HepG2 (cell line): ENCODE data around the gene GANC. TPM values are rescaled to one million over a fixed set of nuclear protein-coding genes. Genes with fewer than 3 reads are reported as not detected.

Experiments
- FOXM1 ChIP-seq: sonication (generic); formaldehyde crosslinking; IDR thresholded peaks from 2 replicates; pipeline ENCODE4 v1.5.0; 2020; ENCODE audit warnings: missing genetic modification reagents
- FOXO1 ChIP-seq: sonication (generic); formaldehyde crosslinking; IDR thresholded peaks from 2 replicates; pipeline ENCODE4 v1.4.0; 2020; ENCODE audit warnings: missing genetic modification reagents
- KAT8 ChIP-seq: IDR thresholded peaks from 2 replicates; pipeline ENCODE4 v1.6.1; 2016; ENCODE audit warnings: missing genetic modification reagents, missing compliant biosample characterization
- SAP130 ChIP-seq: IDR thresholded peaks from 2 replicates; pipeline ENCODE4 v1.6.1; 2016; ENCODE audit warnings: low read depth
- ZMAT3 ChIP-seq: sonication (generic); formaldehyde crosslinking; conservative IDR thresholded peaks from 2 replicates; pipeline ENCODE4 v1.7.0; 2021; ENCODE audit warnings: missing genetic modification reagents
- ZNF326 ChIP-seq: sonication (generic); formaldehyde crosslinking; IDR thresholded peaks from 2 replicates; pipeline ENCODE4 v1.4.0; 2020; ENCODE audit warnings: missing genetic modification reagents, borderline replicate concordance
- polyA plus RNA-seq, 8 experiments: library from polyadenylated mRNA; depleted of rRNA in 3 of 8; stranded (reverse) in 7 of 8; unstranded in 1 of 8; fragments of >200 nt; fragmentation: Illumina TruSeq in 4 of 8; extraction: Trizol in 4 of 8; gene quantifications; 2 replicates each; pipeline versions ENCODE4 v1.2.1 to v1.2.3, GENCODE V29; 2011 to 2016; ENCODE audit warnings: low read depth in 4 of 8, missing spikeins in 1 of 8, mixed read lengths in 1 of 8; ENCODE audit not compliant: insufficient read depth in 1 of 8
- total RNA-seq, 5 experiments: library from RNA; depleted of rRNA; stranded (reverse); fragments of >200 nt; fragmentation: Illumina TruSeq; extraction: Trizol; gene quantifications; 2 replicates each; pipeline ENCODE4 v1.2.3, GENCODE V29; 2016; ENCODE audit warnings: low read depth in 1 of 5
- TF ChIP-seq, protein P1 (sequence below), 2 experiments: IDR thresholded peaks; 2 replicates each; pipeline ENCODE4 v1.6.1; 2011 to 2012; ENCODE audit warnings: low read length in 2 of 2, borderline replicate concordance in 1 of 2, low read depth in 1 of 2, mild to moderate bottlenecking in 1 of 2, moderate library complexity in 1 of 2
- TF ChIP-seq, protein P2 (sequence below): sonication (generic); formaldehyde crosslinking; IDR thresholded peaks from 2 replicates; pipeline ENCODE4 v1.4.0; 2020; ENCODE audit warnings: mild to moderate bottlenecking, missing genetic modification reagents
- TF ChIP-seq, protein P3 (sequence below): sonication (generic); formaldehyde crosslinking; IDR thresholded peaks from 2 replicates; pipeline ENCODE4 v1.4.0; 2020; ENCODE audit warnings: missing genetic modification reagents, borderline replicate concordance
- TF ChIP-seq, protein P4 (sequence below): fragments of 450-650 bp; IDR thresholded peaks from 2 replicates; pipeline ENCODE4 v1.6.1; 2017; ENCODE audit warnings: mild to moderate bottlenecking
- TF ChIP-seq, protein P5 (sequence below): sonication (generic); formaldehyde crosslinking; IDR thresholded peaks from 2 replicates; pipeline ENCODE4 v1.9.0; 2021; ENCODE audit warnings: missing genetic modification reagents, mild to moderate bottlenecking, borderline replicate concordance

The GANC gene
- total and polyA plus RNA-seq, 2 of the 13 experiments (the other 11 are each of a cell fraction or from before 2014, with no cell fraction given) = 17.0 to 21.0 TPM

DNA sequence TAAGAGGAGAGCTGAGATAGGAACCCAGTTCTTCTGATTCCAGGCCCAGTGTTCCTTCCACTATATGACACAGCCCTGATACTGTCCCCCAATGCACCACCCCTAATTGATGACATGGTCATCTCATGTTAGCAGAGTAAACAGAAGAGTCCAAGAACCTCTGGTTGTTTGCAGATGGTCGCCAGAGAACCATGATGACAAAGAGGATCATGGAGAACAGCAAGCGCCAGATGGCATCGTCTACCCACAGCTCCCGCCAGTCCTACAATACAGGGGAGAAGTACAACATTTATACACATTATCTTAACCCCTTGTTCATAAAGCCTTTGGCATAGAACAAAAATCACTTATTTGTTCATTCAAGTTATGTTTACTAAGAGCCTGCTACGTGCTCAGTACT is 46.4 kb upstream of the GANC start (continued):
- TF ChIP-seq, protein P1, sequence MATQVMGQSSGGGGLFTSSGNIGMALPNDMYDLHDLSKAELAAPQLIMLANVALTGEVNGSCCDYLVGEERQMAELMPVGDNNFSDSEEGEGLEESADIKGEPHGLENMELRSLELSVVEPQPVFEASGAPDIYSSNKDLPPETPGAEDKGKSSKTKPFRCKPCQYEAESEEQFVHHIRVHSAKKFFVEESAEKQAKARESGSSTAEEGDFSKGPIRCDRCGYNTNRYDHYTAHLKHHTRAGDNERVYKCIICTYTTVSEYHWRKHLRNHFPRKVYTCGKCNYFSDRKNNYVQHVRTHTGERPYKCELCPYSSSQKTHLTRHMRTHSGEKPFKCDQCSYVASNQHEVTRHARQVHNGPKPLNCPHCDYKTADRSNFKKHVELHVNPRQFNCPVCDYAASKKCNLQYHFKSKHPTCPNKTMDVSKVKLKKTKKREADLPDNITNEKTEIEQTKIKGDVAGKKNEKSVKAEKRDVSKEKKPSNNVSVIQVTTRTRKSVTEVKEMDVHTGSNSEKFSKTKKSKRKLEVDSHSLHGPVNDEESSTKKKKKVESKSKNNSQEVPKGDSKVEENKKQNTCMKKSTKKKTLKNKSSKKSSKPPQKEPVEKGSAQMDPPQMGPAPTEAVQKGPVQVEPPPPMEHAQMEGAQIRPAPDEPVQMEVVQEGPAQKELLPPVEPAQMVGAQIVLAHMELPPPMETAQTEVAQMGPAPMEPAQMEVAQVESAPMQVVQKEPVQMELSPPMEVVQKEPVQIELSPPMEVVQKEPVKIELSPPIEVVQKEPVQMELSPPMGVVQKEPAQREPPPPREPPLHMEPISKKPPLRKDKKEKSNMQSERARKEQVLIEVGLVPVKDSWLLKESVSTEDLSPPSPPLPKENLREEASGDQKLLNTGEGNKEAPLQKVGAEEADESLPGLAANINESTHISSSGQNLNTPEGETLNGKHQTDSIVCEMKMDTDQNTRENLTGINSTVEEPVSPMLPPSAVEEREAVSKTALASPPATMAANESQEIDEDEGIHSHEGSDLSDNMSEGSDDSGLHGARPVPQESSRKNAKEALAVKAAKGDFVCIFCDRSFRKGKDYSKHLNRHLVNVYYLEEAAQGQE (IDR thresholded peaks at IDR 0.05; ENCODE audit: borderline replicate concordance in 1 of 2, low read depth in 1 of 2, low read length in 2 of 2) = no peak
- TF ChIP-seq ZNF326 (CRISPR knock-in tag) (no peak), FOXM1 (no peak), FOXO1 (no peak; the same call in 1 of the 2 replicates), ZMAT3 (CRISPR knock-in tag) (no peak), KAT8 (CRISPR knock-in tag) (0 out of 2 replicates have a peak, but pooled peaks have one; percentile 13), SAP130 (CRISPR knock-in tag) (peak; percentile 57)
- TF ChIP-seq, protein P2, sequence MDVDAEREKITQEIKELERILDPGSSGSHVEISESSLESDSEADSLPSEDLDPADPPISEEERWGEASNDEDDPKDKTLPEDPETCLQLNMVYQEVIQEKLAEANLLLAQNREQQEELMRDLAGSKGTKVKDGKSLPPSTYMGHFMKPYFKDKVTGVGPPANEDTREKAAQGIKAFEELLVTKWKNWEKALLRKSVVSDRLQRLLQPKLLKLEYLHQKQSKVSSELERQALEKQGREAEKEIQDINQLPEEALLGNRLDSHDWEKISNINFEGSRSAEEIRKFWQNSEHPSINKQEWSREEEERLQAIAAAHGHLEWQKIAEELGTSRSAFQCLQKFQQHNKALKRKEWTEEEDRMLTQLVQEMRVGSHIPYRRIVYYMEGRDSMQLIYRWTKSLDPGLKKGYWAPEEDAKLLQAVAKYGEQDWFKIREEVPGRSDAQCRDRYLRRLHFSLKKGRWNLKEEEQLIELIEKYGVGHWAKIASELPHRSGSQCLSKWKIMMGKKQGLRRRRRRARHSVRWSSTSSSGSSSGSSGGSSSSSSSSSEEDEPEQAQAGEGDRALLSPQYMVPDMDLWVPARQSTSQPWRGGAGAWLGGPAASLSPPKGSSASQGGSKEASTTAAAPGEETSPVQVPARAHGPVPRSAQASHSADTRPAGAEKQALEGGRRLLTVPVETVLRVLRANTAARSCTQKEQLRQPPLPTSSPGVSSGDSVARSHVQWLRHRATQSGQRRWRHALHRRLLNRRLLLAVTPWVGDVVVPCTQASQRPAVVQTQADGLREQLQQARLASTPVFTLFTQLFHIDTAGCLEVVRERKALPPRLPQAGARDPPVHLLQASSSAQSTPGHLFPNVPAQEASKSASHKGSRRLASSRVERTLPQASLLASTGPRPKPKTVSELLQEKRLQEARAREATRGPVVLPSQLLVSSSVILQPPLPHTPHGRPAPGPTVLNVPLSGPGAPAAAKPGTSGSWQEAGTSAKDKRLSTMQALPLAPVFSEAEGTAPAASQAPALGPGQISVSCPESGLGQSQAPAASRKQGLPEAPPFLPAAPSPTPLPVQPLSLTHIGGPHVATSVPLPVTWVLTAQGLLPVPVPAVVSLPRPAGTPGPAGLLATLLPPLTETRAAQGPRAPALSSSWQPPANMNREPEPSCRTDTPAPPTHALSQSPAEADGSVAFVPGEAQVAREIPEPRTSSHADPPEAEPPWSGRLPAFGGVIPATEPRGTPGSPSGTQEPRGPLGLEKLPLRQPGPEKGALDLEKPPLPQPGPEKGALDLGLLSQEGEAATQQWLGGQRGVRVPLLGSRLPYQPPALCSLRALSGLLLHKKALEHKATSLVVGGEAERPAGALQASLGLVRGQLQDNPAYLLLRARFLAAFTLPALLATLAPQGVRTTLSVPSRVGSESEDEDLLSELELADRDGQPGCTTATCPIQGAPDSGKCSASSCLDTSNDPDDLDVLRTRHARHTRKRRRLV = no peak
- TF ChIP-seq, protein P3, sequence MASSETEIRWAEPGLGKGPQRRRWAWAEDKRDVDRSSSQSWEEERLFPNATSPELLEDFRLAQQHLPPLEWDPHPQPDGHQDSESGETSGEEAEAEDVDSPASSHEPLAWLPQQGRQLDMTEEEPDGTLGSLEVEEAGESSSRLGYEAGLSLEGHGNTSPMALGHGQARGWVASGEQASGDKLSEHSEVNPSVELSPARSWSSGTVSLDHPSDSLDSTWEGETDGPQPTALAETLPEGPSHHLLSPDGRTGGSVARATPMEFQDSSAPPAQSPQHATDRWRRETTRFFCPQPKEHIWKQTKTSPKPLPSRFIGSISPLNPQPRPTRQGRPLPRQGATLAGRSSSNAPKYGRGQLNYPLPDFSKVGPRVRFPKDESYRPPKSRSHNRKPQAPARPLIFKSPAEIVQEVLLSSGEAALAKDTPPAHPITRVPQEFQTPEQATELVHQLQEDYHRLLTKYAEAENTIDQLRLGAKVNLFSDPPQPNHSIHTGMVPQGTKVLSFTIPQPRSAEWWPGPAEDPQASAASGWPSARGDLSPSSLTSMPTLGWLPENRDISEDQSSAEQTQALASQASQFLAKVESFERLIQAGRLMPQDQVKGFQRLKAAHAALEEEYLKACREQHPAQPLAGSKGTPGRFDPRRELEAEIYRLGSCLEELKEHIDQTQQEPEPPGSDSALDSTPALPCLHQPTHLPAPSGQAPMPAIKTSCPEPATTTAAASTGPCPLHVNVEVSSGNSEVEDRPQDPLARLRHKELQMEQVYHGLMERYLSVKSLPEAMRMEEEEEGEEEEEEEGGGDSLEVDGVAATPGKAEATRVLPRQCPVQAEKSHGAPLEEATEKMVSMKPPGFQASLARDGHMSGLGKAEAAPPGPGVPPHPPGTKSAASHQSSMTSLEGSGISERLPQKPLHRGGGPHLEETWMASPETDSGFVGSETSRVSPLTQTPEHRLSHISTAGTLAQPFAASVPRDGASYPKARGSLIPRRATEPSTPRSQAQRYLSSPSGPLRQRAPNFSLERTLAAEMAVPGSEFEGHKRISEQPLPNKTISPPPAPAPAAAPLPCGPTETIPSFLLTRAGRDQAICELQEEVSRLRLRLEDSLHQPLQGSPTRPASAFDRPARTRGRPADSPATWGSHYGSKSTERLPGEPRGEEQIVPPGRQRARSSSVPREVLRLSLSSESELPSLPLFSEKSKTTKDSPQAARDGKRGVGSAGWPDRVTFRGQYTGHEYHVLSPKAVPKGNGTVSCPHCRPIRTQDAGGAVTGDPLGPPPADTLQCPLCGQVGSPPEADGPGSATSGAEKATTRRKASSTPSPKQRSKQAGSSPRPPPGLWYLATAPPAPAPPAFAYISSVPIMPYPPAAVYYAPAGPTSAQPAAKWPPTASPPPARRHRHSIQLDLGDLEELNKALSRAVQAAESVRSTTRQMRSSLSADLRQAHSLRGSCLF (CRISPR knock-in tag) = no peak
- TF ChIP-seq, protein P4, sequence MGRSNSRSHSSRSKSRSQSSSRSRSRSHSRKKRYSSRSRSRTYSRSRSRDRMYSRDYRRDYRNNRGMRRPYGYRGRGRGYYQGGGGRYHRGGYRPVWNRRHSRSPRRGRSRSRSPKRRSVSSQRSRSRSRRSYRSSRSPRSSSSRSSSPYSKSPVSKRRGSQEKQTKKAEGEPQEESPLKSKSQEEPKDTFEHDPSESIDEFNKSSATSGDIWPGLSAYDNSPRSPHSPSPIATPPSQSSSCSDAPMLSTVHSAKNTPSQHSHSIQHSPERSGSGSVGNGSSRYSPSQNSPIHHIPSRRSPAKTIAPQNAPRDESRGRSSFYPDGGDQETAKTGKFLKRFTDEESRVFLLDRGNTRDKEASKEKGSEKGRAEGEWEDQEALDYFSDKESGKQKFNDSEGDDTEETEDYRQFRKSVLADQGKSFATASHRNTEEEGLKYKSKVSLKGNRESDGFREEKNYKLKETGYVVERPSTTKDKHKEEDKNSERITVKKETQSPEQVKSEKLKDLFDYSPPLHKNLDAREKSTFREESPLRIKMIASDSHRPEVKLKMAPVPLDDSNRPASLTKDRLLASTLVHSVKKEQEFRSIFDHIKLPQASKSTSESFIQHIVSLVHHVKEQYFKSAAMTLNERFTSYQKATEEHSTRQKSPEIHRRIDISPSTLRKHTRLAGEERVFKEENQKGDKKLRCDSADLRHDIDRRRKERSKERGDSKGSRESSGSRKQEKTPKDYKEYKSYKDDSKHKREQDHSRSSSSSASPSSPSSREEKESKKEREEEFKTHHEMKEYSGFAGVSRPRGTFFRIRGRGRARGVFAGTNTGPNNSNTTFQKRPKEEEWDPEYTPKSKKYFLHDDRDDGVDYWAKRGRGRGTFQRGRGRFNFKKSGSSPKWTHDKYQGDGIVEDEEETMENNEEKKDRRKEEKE = no peak
- TF ChIP-seq, protein P5, sequence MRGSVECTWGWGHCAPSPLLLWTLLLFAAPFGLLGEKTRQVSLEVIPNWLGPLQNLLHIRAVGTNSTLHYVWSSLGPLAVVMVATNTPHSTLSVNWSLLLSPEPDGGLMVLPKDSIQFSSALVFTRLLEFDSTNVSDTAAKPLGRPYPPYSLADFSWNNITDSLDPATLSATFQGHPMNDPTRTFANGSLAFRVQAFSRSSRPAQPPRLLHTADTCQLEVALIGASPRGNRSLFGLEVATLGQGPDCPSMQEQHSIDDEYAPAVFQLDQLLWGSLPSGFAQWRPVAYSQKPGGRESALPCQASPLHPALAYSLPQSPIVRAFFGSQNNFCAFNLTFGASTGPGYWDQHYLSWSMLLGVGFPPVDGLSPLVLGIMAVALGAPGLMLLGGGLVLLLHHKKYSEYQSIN (CRISPR knock-in tag) = no peak
